ENCODE measurements around the gene PANK1. TPM values are rescaled to one million over a fixed set of nuclear protein-coding genes. Genes with fewer than 3 reads are reported as not detected.

Gene PANK1
- 1.8 and 1.9 TPM in 2 replicates for total RNA-seq

DNA sequence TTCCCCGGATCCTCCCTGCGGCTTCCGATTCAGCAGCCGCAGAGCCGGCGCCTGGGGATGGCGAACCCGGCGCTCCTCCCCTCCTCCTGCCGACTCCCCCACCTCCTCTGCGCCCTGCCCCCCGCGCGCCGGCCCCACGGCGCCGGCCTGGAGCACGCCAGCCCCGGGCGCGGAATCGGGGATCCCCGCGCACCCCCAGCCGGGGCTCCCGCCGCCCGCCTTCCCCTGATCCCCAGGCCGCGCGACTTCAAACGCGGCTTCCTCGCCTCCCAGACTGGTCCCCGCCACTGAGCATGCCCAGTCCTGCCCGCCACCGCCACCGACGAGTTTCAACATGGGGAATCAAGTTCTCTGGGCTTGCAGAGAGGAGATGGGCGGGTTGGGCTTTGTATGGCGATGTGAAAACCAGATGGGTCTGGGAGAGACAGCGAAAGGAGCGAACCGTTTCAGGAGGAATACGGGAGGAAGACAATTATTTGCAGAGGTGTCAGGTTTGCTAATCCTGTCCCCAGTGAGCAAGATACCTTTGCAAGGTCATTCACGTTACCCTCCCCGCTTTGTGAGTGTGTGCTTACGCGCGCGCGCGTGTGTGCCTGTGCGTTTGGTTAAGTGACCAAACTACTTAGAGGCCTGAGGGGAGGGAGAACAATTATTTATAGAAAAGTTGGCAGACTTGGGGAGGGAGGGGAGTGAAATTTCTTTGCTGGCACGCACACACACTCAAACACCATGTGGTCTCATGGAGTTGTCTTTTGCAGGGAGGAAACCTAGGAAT, at the start of gene PANK1:
PANK1 (minus strand) TSS at position 276 of the 775 bp plus-strand sequence. CDS start 351 bp downstream, outside the sequence.
- H3K27me3 Mint-ChIP-seq = no peaks in the 10 kb centered on the region
- intact Hi-C loops (cut with micrococcal nuclease) = loop anchor here (1.0 to 10.0 kb wide), 7 partner anchors 28 to 1770 kb away; partner anchors contain the start of genes HECTD2, IFIT5, KIF20B and RPP30
- TF ChIP-seq, protein P1, sequence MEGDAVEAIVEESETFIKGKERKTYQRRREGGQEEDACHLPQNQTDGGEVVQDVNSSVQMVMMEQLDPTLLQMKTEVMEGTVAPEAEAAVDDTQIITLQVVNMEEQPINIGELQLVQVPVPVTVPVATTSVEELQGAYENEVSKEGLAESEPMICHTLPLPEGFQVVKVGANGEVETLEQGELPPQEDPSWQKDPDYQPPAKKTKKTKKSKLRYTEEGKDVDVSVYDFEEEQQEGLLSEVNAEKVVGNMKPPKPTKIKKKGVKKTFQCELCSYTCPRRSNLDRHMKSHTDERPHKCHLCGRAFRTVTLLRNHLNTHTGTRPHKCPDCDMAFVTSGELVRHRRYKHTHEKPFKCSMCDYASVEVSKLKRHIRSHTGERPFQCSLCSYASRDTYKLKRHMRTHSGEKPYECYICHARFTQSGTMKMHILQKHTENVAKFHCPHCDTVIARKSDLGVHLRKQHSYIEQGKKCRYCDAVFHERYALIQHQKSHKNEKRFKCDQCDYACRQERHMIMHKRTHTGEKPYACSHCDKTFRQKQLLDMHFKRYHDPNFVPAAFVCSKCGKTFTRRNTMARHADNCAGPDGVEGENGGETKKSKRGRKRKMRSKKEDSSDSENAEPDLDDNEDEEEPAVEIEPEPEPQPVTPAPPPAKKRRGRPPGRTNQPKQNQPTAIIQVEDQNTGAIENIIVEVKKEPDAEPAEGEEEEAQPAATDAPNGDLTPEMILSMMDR (IDR thresholded peaks at IDR 0.05) = no peak
- ChIA-PET CTCF (interaction anchor here (0.7 kb wide), 1 partner anchor 56 kb away, joined by 3 read pairs; the partner anchor contains the start of gene KIF20B), POLR2A (no interaction called here)
- H3K9me3 Mint-ChIP-seq = no peaks in the 10 kb centered on the region
- peak within 1 kb of the TSS; percentile 77 for H3K27ac Mint-ChIP-seq
- peaks cover 13% of the 10 kb centered on the region for H3K4me1 Mint-ChIP-seq
- H3K4me3 Mint-ChIP-seq = no peak within 1 kb of the TSS
- peaks cover 3% of the 10 kb centered on the region for H3K36me3 Mint-ChIP-seq (ENCODE audit: low read depth)
- DNase-seq (peak; percentile 69), ATAC-seq (ENCODE audit: low read depth) (peak; percentile 46)

DNA sequence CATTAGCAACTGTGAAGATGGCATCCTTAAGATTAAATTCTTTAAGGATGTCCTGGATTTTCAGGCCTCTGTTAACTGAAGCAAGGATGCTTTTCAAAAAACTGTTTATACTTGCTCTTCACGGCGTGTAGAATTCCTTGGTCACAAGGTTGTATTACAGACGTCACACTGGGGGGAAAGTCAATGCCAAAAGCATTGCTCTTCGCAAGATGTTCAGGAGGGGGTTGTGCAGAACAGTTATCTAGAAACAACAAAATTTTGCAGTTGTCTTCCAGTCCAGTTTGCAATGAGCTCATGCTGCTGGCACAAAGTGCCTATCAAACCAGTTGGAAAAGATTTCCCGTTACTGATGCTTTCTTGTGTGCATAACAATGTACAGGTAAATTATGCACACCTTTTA, 48.1 kb upstream of the PANK1 start:
- no peaks in the 10 kb centered on the region for H3K9me3 Mint-ChIP-seq
- intact Hi-C loops (cut with micrococcal nuclease) = no loop called here
- POLR2A ChIA-PET = no interaction called here

GRCh38 chr10:89692416-89692815, 47.4 kb upstream of the PANK1 start:
- H3K4me1 Mint-ChIP-seq = peaks cover 2% of the 10 kb centered on the region
- POLR2A ChIA-PET = no interaction called here
- CTCF ChIA-PET = interaction anchor here (0.6 to 1.0 kb wide), 2 partner anchors 162 to 172 kb away, joined by 3 read pairs; no protein-coding TSS in a partner anchor
- no peak for ATAC-seq (ENCODE audit: low read depth)
- no peaks in the 10 kb centered on the region for H3K9me3 Mint-ChIP-seq
- DNase-seq = no peak
- H3K27me3 Mint-ChIP-seq = no peaks in the 10 kb centered on the region
- H3K4me3 Mint-ChIP-seq = no peak overlapping the region
- intact Hi-C loops (cut with micrococcal nuclease) = no loop called here
- TF ChIP-seq, protein P1 (IDR thresholded peaks at IDR 0.05) = no peak
- no peaks in the 10 kb centered on the region for H3K36me3 Mint-ChIP-seq (ENCODE audit: low read depth)
- H3K27ac Mint-ChIP-seq = no peak overlapping the region

More for the DNA sequence above, 48.1 kb upstream of the PANK1 start:
- Mint-ChIP-seq H3K4me3 (no peak overlapping the region), H3K4me1 (no peaks in the 10 kb centered on the region), H3K27me3 (no peaks in the 10 kb centered on the region), H3K27ac (no peak overlapping the region), H3K36me3 (ENCODE audit: low read depth) (no peaks in the 10 kb centered on the region)
- DNase-seq (no peak), ATAC-seq (ENCODE audit: low read depth) (no peak)
- TF ChIP-seq, protein P1 (IDR thresholded peaks at IDR 0.05) = no peak
- CTCF ChIA-PET = no interaction called here

DNA sequence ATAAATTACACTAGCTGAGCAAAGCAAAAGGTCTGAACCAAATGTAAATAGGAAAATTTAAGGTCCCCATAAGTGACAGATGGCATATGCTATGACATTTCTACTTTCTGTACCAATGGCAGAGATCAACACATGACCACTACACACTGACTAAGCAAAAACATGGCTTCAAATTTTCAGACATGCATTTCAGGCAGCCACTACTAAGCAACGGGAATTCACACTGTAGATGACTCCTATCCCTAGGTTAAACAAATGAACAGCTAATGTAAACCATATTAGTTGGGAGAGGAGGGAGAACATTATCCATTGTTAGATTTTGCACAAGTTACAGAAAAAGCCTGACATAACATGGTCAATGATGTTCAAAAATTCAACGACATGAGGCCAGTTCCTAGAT, 45.0 kb upstream of the PANK1 start:
- Mint-ChIP-seq H3K27me3 (no peaks in the 10 kb centered on the region), H3K27ac (no peak overlapping the region), H3K36me3 (ENCODE audit: low read depth) (no peaks in the 10 kb centered on the region), H3K4me3 (no peak overlapping the region), H3K4me1 (peaks cover 5% of the 10 kb centered on the region), H3K9me3 (no peaks in the 10 kb centered on the region)
- intact Hi-C loops (cut with micrococcal nuclease) = no loop called here
- DNase-seq (no peak), ATAC-seq (ENCODE audit: low read depth) (no peak)
- ChIA-PET POLR2A (no interaction called here), CTCF (no interaction called here)
- TF ChIP-seq, protein P1 (IDR thresholded peaks at IDR 0.05) = no peak

GRCh38 chr10:89685936-89686335, 40.9 kb upstream of the PANK1 start:
- H3K9me3 Mint-ChIP-seq = no peaks in the 10 kb centered on the region
- DNase-seq (no peak), ATAC-seq (ENCODE audit: low read depth) (no peak)
- intact Hi-C loops (cut with micrococcal nuclease) = no loop called here
- peaks cover 2% of the 10 kb centered on the region for H3K27me3 Mint-ChIP-seq
- ChIA-PET POLR2A (interaction anchor here (0.7 kb wide), 1 partner anchor 15 kb away, joined by 3 read pairs; no protein-coding TSS in a partner anchor), CTCF (no interaction called here)
- H3K4me3 Mint-ChIP-seq = no peak overlapping the region
- no peak overlapping the region for H3K27ac Mint-ChIP-seq
- H3K36me3 Mint-ChIP-seq (ENCODE audit: low read depth) = no peaks in the 10 kb centered on the region
- H3K4me1 Mint-ChIP-seq = peaks cover 5% of the 10 kb centered on the region
- TF ChIP-seq, protein P1 (IDR thresholded peaks at IDR 0.05) = no peak
